ENCODE results near the gene KCNK15. TPM values are rescaled to one million over a fixed set of nuclear protein-coding genes. Genes with fewer than 3 reads are reported as not detected.

KCNK15 gene
- total and polyA plus RNA-seq, 10 of the 15 experiments (the other 5 are each of a cell fraction or from before 2014, with no cell fraction given) = not detected

- no peak for TF ChIP-seq HDGF (IDR thresholded peaks at IDR 0.05)
- no peak for TF ChIP-seq PML (IDR thresholded peaks at IDR 0.05; ENCODE audit: low read length)
Observed at GRCh38 chr20:44773070-44773829, 27.6 kb downstream of the KCNK15 start (continued).

GRCh38 chr20:44776980-44777379 lies 31.3 kb downstream of the KCNK15 start:
- H3K9ac ChIP-seq (ENCODE audit: control insufficient read depth, insufficient read depth, low read length) = no peak overlapping the region
- no peaks in the 10 kb centered on the region for H3K9me3 ChIP-seq (replicated peaks; ENCODE audit: control insufficient read depth, insufficient read depth, low read length)
- no peak overlapping the region for H3K4me2 ChIP-seq (ENCODE audit: control insufficient read depth, insufficient read depth)
- peaks cover 0 to 1% of the 10 kb centered on the region in 2 experiments; a peak in 1 of 4 replicates for H3K27me3 ChIP-seq (replicated peaks in 1 of 2; ENCODE audit: control insufficient read depth in 2 of 2, insufficient read depth in 2 of 2, low read length in 1 of 2)
- no peak for ATAC-seq
- BruUV-seq (replicated peaks) = no TSS peak
- DNase-seq (ENCODE audit: low read depth, low spot score) = no peak
- peaks cover 4% of the 10 kb centered on the region; the same call in 1 of the 2 replicates for H4K20me1 ChIP-seq (ENCODE audit: control insufficient read depth, insufficient read depth)
- ChIA-PET CTCF (no interaction called here), RAD21 (ENCODE audit: unreplicated experiment) (no interaction called here), POLR2A (no interaction called here), SMC1A (ENCODE audit: uncharacterized antibody, unreplicated experiment) (interaction anchor here (1.4 kb wide), 1 partner anchor 9 kb away, joined by 5 read pairs; no protein-coding TSS in a partner anchor)
- H3K4me1 ChIP-seq (ENCODE audit: control insufficient read depth, insufficient read depth, low read length) = no peaks in the 10 kb centered on the region
- TF ChIP-seq, protein P1, sequence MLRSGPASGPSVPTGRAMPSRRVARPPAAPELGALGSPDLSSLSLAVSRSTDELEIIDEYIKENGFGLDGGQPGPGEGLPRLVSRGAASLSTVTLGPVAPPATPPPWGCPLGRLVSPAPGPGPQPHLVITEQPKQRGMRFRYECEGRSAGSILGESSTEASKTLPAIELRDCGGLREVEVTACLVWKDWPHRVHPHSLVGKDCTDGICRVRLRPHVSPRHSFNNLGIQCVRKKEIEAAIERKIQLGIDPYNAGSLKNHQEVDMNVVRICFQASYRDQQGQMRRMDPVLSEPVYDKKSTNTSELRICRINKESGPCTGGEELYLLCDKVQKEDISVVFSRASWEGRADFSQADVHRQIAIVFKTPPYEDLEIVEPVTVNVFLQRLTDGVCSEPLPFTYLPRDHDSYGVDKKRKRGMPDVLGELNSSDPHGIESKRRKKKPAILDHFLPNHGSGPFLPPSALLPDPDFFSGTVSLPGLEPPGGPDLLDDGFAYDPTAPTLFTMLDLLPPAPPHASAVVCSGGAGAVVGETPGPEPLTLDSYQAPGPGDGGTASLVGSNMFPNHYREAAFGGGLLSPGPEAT (IDR thresholded peaks at IDR 0.05; ENCODE audit: low read depth) = no peak
- TF ChIP-seq RELA (IDR thresholded peaks at IDR 0.05; ENCODE audit: borderline replicate concordance, partially characterized antibody) (no peak), REST (IDR thresholded peaks at IDR 0.05; ENCODE audit: low read depth, low read length) (peak; percentile 89)
- FAIRE-seq = no peak
- no peak overlapping the region for H3K27ac ChIP-seq (ENCODE audit: control insufficient read depth, insufficient read depth)
- intact Hi-C loops (cut with micrococcal nuclease; ENCODE audit: unreplicated experiment) = no loop called here
- H3K79me2 ChIP-seq (ENCODE audit: control insufficient read depth, insufficient read depth, low read length) = no peaks in the 10 kb centered on the region
- H2AFZ ChIP-seq (ENCODE audit: control insufficient read depth, low read depth, low read length) = no peak overlapping the region
- no peak overlapping the region for H3K4me3 ChIP-seq
- H3K36me3 ChIP-seq (ENCODE audit: control insufficient read depth in 2 of 2, insufficient read depth in 2 of 2, low read length in 1 of 2) = no peaks in the 10 kb centered on the region
- in situ Hi-C loops (cut with MboI) = no loop called here
- 27% methylated on average over 7 of the region's 7 CpGs for WGBS (ENCODE audit: insufficient coverage, insufficient replicate concordance, low lambda C conversion rate, missing lambda C conversion rate)
